ENCODE results near the gene SCRT2. TPM values are rescaled to one million over a fixed set of nuclear protein-coding genes. Genes with fewer than 3 reads are reported as not detected.

The SCRT2 gene
- total and polyA plus RNA-seq, 2 donors (not counting 3 experiments of a cell fraction or from before 2014, with no cell fraction given): not detected

DNA sequence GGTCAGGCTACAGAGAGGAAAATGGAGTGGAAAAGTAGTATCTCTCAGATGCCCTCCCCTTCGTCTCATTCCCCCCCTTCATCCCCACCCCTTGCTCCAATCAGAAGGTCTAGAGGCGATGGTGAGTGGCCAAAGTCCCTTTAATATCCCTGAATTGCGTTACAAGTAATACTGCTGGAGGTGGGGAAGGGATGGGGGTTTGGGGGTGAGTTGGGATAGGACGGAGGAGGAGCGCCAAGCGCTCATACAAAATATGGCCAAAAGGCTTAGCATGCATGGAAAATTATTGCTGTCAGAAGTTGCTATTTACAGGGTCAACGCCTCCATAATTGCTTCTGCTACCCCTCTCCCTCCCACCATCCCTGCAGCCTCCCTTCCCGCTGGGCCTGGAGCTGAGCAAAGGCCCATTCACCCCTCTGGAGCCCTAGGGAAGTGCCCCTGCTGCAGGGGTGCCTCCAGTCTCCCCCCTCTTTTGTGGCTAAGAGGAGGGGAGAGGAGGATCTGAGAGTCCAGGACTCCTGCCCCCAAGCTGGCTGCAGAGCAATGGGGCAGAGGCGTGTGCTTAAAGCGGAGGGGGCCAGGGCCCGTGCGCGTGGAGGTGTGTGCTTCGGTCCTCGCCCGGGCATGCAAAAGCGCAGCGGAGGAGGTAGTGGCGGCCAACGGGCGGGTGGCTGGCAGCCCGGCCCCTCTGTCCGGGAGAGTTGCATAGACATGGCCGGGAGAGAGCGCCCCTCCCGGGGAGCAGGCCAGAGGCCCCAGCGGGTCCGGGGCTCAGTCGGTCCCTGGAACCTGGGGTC, 13.9 kb downstream of the SCRT2 start:
- no TSS peak for BruUV-seq (replicated peaks)
- no peaks in the 10 kb centered on the region for H3K9me3 ChIP-seq (replicated peaks; ENCODE audit: control insufficient read depth, insufficient read depth, low read length)
- H3K4me1 ChIP-seq (ENCODE audit: control insufficient read depth, extremely low read depth, insufficient read depth, low read length): no peaks in the 10 kb centered on the region
- H3K36me3 ChIP-seq (ENCODE audit: control insufficient read depth in 2 of 2, extremely low read depth in 1 of 2, insufficient read depth in 2 of 2, low read length in 2 of 2): no peaks in the 10 kb centered on the region
- dilution Hi-C loops (cut with MboI; ENCODE audit: extremely low pct_ligation_motif_present, low sequenced_read_pairs): no loop called here
- no peak for TF ChIP-seq GATA2 (IDR thresholded peaks at IDR 0.05; ENCODE audit: insufficient read depth, insufficient read length, low read depth, low read length)
- TF ChIP-seq POLR2AphosphoS5 (IDR thresholded peaks at IDR 0.05; ENCODE audit: insufficient read depth, low read depth, low read length): no peak
- TF ChIP-seq CTCF (IDR thresholded peaks at IDR 0.05; ENCODE audit: extremely low read depth in 1 of 2, insufficient read depth in 1 of 2, low read depth in 1 of 2, low read length in 2 of 2): no peak
- TF ChIP-seq MYC (IDR thresholded peaks at IDR 0.05; ENCODE audit: low read depth, low read length): no peak
- no peak for TF ChIP-seq FOS (IDR thresholded peaks at IDR 0.05; ENCODE audit: borderline replicate concordance, insufficient read depth, low read length)
- no peak for TF ChIP-seq POLR2A (IDR thresholded peaks at IDR 0.05; ENCODE audit: low read depth, low read length)
- no peak for TF ChIP-seq MAX (IDR thresholded peaks at IDR 0.05; ENCODE audit: insufficient read depth, insufficient read length)
- TF ChIP-seq EZH2 (IDR thresholded peaks at IDR 0.05; ENCODE audit: borderline replicate concordance, low read depth, low read length, severe bottlenecking): no peak
- TF ChIP-seq JUN (IDR thresholded peaks at IDR 0.05; ENCODE audit: borderline replicate concordance, insufficient read depth, insufficient read length, low read depth): no peak
- no peak for DNase-seq (ENCODE audit: low read depth, low spot score)
- H3K9ac ChIP-seq (replicated peaks; ENCODE audit: extremely low read depth, insufficient read depth, low read length): no peak overlapping the region
- H3K27ac ChIP-seq (ENCODE audit: insufficient read depth, low read depth, low read length): no peak overlapping the region
- H3K4me3 ChIP-seq (replicated peaks in 1 of 3; ENCODE audit: insufficient read depth in 1 of 3, low read depth in 1 of 3, low read length in 3 of 3): no peak overlapping the region
- H4K20me1 ChIP-seq (replicated peaks; ENCODE audit: control insufficient read depth, extremely low read depth, insufficient read depth, low read length): no peaks in the 10 kb centered on the region
- no peak overlapping the region for H2AFZ ChIP-seq (ENCODE audit: low read depth, low read length)
- ChIA-PET CTCF (interaction anchor here (1.7 kb wide), 1 partner anchor 17 kb away, joined by 5 read pairs; no protein-coding TSS in a partner anchor), POLR2A (no interaction called here)
- H3K9me1 ChIP-seq (replicated peaks; ENCODE audit: control insufficient read depth, extremely low read depth, insufficient read depth, low read length): no peaks in the 10 kb centered on the region
- no peak for FAIRE-seq
- no peaks in the 10 kb centered on the region for H3K79me2 ChIP-seq (ENCODE audit: control insufficient read depth, insufficient read depth, low read length)
- H3K27me3 ChIP-seq (ENCODE audit: control insufficient read depth in 2 of 2, insufficient read depth in 2 of 2, low read length in 2 of 2): peaks cover 61 to 81% of the 10 kb centered on the region in 2 experiments
- intact Hi-C loops (cut with micrococcal nuclease): no loop called here
- H3K4me2 ChIP-seq (ENCODE audit: insufficient read depth, low read length): no peak overlapping the region

Data from endothelial cell of umbilical vein (primary cell).